Measurements from ENCODE around the gene FHAD1.

GRCh38 chr1:15276691-15277446 lies 29.8 kb downstream of the FHAD1 start:
- no peak for TF ChIP-seq CTCF (IDR thresholded peaks at IDR 0.05)
- no peak for TF ChIP-seq CHD2 (IDR thresholded peaks at IDR 0.05; ENCODE audit: low read length, partially characterized antibody)
- TF ChIP-seq POLR2AphosphoS5 (IDR thresholded peaks at IDR 0.05; ENCODE audit: low read depth, low read length) = no peak
- no peak for TF ChIP-seq EP300 (IDR thresholded peaks at IDR 0.05; ENCODE audit: borderline replicate concordance in 1 of 2, low read depth in 1 of 2, low read length in 1 of 2)
- TF ChIP-seq TCF12 (IDR thresholded peaks at IDR 0.05) = no peak
- TF ChIP-seq GABPA (IDR thresholded peaks at IDR 0.05; ENCODE audit: low read depth) = no peak
- no peak for TF ChIP-seq PBX3 (IDR thresholded peaks at IDR 0.05)

Measured in SK-N-SH (cell line).